ENCODE data around the gene GLIS1. TPM values are rescaled to one million over a fixed set of nuclear protein-coding genes. Genes with fewer than 3 reads are reported as not detected.

The GLIS1 gene
- total RNA-seq, 1 experiment from 2014 or later: not detected

DNA sequence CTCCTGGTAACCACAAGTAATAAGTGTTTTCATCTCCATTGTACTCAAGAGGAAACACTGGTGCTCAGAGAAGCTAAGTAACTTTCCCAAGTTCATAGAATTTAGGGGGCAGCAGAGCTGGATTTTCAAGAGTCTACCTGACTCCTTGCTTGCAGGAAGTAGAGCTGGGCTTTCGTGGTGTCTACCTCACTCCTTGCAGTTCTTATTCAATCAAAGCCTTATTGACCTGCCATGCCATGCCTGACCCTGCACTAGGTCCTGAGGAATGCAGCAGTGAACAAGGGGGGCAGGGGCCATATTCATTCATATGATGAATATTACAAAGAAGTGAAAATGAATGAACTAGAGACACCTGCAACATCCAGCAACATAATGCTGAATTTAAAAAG lies 93.3 kb downstream of the GLIS1 start:
- no peak for DNase-seq
- Histone ChIP-seq H3K4me3 (no peak overlapping the region), H3K9me3 (ENCODE audit: insufficient read depth, low read depth) (no peaks in the 10 kb centered on the region), H3K9me2 (ENCODE audit: insufficient read depth) (no peaks in the 10 kb centered on the region), H4K20me1 (ENCODE audit: insufficient read depth) (no peaks in the 10 kb centered on the region), H3K27ac (no peak overlapping the region), H3K4me2 (no peak overlapping the region), H3K79me2 (ENCODE audit: low read depth) (no peaks in the 10 kb centered on the region), H3K4me1 (replicated peaks; ENCODE audit: insufficient read depth) (no peaks in the 10 kb centered on the region), H2AFZ (no peak overlapping the region), H3F3A (ENCODE audit: insufficient read depth, low read depth) (no peaks in the 10 kb centered on the region), H3K27me3 (ENCODE audit: insufficient read depth, low read depth) (peaks cover 42% of the 10 kb centered on the region), H3K36me3 (ENCODE audit: low read depth) (no peaks in the 10 kb centered on the region)
- TF ChIP-seq CTCF (conservative IDR thresholded peaks at IDR 0.05): no peak
- no peak for TF ChIP-seq EZH2 (IDR thresholded peaks at IDR 0.05; ENCODE audit: low read depth)
- ChIA-PET POLR2A (ENCODE audit: unreplicated experiment) (no interaction called here), CTCF (no interaction called here)
- no TSS peak for BruUV-seq (replicated peaks)
- intact Hi-C loops (cut with micrococcal nuclease; ENCODE audit: unreplicated experiment): no loop called here

DNA sequence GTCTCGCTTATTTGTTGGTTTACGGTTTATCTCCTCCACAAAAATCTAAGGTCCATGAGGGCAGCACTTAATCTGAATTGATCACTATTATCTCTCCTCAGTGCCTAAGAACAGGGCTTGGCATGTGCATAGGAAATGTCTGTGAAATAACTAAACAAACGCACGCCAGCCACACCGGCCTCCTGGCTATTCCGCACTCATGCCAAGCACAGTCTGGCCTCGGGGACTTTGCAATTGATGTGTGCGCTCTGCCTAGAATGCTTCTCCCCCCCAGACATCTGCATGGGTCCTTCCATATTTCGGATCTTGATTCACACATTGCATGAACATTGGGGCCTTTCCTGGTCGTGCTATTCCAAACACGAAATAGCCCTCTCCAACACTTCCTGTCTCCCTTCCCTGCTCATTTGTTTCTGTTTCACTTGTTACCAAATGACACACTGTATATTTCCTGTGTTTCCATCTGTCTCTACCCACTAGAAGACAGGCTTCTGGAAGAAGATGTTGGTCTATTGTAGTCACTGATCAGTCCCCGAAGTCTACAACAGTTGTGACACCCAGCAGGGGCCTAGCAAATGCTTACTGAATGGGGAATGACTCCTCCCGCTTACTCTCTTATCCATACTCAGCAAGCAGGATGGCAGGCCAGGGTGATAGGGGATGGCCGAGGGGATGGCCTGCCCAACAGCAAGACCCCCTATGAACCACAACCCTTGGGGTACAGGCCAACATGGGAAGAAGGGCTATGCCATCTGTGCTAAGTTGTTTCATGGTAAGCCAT lies 93.9 kb downstream of the GLIS1 start:
- H3K27ac ChIP-seq: no peak overlapping the region
- H2AFZ ChIP-seq: no peak overlapping the region
- H3K4me2 ChIP-seq: no peak overlapping the region
- ChIA-PET CTCF (no interaction called here), POLR2A (ENCODE audit: unreplicated experiment) (no interaction called here)
- H3K9me3 ChIP-seq (ENCODE audit: insufficient read depth, low read depth): no peaks in the 10 kb centered on the region
- H3K79me2 ChIP-seq (ENCODE audit: low read depth): no peaks in the 10 kb centered on the region
- intact Hi-C loops (cut with micrococcal nuclease; ENCODE audit: unreplicated experiment): no loop called here
- H3K4me1 ChIP-seq (replicated peaks; ENCODE audit: insufficient read depth): no peaks in the 10 kb centered on the region
- H3K9me2 ChIP-seq (ENCODE audit: insufficient read depth): no peaks in the 10 kb centered on the region
- peaks cover 37% of the 10 kb centered on the region for H3K27me3 ChIP-seq (ENCODE audit: insufficient read depth, low read depth)
- no peaks in the 10 kb centered on the region for H4K20me1 ChIP-seq (ENCODE audit: insufficient read depth)
- H3K36me3 ChIP-seq (ENCODE audit: low read depth): no peaks in the 10 kb centered on the region
- no peak for TF ChIP-seq CTCF (conservative IDR thresholded peaks at IDR 0.05)
- no peak for TF ChIP-seq EZH2 (IDR thresholded peaks at IDR 0.05; ENCODE audit: low read depth)
- BruUV-seq (replicated peaks): no TSS peak
- DNase-seq: no peak
- no peak overlapping the region for H3K4me3 ChIP-seq
- no peaks in the 10 kb centered on the region for H3F3A ChIP-seq (ENCODE audit: insufficient read depth, low read depth)

DNA sequence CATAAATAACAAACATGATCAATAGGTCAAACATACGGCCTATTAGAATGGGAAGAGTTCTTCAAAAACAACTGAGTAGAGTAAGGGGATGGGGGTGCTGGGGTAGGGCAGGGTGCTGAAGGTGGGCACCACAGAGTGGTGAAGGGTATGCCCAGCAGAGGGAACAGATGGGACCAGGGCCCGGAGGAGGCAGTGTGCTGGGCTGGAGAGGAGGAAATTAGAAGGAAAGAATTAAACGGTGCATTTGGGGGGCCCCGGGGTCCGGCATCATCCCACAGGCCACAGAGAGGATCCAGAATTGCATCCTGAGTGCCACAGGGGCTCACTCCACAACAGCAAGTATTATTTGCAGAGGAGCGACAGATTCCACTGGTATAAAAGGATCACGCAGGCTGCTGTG lies 94.5 kb downstream of the GLIS1 start:
- DNase-seq: no peak
- ChIA-PET CTCF (no interaction called here), POLR2A (ENCODE audit: unreplicated experiment) (no interaction called here)
- Histone ChIP-seq H3K4me2 (no peak overlapping the region), H4K20me1 (ENCODE audit: insufficient read depth) (no peaks in the 10 kb centered on the region), H3K36me3 (ENCODE audit: low read depth) (no peaks in the 10 kb centered on the region), H3K9me2 (ENCODE audit: insufficient read depth) (no peaks in the 10 kb centered on the region), H2AFZ (no peak overlapping the region), H3K4me3 (no peak overlapping the region), H3K27me3 (ENCODE audit: insufficient read depth, low read depth) (peaks cover 31% of the 10 kb centered on the region), H3K27ac (no peak overlapping the region), H3K79me2 (ENCODE audit: low read depth) (no peaks in the 10 kb centered on the region), H3F3A (ENCODE audit: insufficient read depth, low read depth) (no peaks in the 10 kb centered on the region), H3K9me3 (ENCODE audit: insufficient read depth, low read depth) (no peaks in the 10 kb centered on the region), H3K4me1 (replicated peaks; ENCODE audit: insufficient read depth) (no peaks in the 10 kb centered on the region)
- BruUV-seq (replicated peaks): no TSS peak
- TF ChIP-seq CTCF (conservative IDR thresholded peaks at IDR 0.05) (no peak), EZH2 (IDR thresholded peaks at IDR 0.05; ENCODE audit: low read depth) (no peak)
- intact Hi-C loops (cut with micrococcal nuclease; ENCODE audit: unreplicated experiment): no loop called here

Data from PC-9 (cell line).